HS-5 (cell line): ENCODE measurements around the gene GREB1.

Source experiments
- DNase-seq: peaks from one replicate; pipeline ENCODE4 v3.0.0-alpha.2; 2012; ENCODE audit warnings: low read depth

The GREB1 gene

DNA sequence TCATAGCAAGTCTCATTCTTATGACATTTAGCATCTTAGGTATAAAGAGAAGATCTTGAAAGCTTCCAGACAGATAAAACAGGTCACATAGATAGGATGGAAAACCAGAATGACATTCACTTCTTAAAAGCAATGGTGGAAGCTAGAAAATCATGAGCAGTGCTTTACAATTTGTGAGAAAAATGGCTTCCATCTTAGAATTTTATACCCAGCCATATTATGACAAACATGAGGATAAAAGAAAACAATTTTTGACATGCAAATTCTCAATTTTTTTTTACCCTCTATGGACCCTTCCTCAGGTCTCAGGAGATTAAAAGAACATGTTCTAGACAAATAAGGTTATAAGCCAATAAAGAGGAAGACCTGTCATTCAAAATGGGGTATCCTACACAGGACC, 129.0 kb downstream of the GREB1 start:
- DNase-seq = no peak

DNA sequence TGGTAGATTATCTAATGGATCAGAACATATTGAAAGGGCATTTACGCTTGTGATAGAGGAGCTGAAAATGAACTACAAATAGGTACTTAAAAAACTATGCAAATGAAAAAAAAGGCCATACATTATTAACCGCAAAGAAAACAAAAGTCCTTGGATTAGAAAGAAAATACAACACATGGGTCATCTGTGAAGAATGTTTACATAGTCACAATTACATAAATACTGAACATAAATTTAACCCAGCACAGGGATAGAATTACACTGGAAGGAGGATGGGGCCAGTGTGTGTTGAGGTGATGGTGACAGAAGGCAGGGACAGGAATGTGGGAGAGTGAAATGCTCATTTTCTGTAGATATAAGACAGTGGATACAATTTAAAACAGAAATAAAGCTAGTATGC, 129.6 kb downstream of the GREB1 start:
- no peak for DNase-seq

DNA sequence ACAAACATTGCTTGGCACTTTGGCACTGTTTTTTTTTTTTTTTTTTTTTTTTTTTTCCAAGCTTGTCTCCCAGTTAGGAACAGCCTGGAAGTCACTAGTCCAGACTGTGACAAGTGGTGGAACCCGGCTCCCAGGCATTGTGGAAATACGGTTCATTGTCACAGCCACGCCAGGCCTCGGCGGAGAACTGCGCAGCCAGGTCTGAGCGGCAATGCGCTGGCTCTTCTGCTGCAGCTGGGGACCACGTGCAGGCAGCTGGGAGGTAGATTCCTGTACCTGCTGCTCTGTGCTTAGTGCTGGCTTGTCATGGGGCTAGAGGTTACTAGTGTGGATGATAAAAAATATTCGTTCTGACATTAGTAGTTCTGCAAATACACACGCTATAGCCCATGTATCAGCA, 131.2 kb downstream of the GREB1 start:
- no peak for DNase-seq

DNA sequence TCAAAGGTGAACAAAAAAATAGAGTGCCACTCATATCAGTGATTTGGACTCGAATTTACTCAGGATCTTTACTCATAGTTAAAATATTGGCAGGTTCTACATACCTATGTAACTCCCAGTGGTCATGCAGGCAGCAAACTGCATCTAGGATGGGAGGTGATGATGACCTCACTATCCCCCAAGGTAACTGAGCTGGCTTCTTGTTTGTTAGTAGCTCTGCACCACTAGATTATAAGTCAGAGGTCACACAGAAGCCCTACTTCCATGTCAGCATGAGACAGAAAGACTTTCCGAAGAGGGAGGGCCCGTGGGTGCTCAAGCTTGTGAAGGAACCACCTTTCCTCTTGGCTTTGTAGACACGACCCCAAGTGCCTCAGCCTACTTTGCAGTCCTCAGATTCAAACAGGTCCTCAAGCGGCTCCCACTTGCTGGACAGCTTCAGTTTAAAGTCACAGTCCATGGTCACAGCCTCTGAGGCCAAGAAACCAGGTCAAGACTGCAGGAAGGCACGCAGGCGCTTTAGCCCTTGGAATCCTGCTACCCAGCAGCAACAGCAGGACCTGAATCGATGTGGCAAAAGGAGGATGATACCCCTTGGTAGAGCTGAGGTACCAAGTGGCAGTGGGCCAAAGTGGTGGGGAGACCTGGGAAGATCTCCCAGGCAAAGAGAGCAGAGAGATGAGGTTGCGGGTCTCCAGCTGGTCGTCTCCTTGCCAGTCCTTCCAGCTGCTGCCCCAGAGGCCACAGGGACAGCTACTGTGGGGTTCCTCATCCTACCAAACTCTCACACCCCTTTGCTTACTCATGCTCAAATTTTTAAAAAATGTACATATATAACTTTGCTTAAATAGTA, 131.9 kb downstream of the GREB1 start:
- no peak for DNase-seq

DNA sequence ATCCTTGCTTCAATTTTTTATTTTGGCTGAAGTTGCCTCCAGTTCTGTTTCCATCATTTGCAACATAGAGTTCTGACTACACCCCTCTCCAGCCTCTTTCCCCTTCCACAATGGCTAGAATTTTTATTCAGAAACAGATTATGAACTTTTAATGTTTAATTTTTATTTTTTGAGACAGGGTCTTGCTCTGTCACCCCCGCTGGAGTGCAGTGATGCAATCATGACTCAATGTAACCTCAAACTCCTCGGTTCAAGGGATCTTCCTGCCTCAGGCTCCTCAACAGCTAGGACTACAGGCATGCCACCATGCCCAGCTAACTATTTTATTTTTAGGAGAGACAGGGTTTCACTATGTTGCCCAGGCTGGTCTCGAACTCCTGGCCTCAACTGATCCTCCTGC, 133.3 kb downstream of the GREB1 start:
- no peak for DNase-seq

DNA sequence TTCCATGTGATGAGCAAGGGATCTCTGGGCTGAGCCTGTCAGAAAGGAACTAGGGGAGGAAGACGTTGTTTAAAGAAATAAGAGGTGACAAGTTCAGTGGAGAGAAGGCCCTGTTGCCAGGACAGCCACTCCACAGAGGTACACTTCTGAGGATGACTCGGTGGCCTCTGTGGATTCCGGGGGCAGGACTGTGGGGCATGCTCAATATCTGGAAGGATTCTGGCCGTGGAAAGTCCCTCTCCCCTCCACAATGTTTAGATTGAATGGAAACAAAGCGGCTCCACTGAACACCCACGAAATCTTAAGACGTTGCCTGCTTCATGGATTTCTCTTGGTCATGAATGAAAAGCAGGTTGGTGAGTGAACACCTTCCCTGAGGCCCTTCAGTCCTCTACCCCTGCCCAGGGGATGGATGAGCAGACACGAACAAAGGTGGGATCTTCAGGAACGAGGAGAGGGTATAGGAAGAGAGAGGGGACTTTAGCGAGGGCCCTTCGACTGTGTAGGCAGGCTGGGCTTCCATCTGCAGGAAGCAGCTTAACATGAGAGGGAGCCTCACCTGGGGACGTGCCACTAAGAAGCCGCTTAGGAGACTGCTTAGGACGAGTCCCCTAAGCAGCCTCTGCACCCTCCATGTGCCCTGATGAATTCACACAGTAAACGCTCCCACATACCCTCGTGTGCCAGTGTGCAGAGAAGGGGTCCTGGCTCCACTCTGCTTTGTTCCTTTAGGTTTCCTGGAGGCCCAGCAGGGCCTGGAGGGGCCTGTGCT, 134.2 kb downstream of the GREB1 start:
- no peak for DNase-seq

DNA sequence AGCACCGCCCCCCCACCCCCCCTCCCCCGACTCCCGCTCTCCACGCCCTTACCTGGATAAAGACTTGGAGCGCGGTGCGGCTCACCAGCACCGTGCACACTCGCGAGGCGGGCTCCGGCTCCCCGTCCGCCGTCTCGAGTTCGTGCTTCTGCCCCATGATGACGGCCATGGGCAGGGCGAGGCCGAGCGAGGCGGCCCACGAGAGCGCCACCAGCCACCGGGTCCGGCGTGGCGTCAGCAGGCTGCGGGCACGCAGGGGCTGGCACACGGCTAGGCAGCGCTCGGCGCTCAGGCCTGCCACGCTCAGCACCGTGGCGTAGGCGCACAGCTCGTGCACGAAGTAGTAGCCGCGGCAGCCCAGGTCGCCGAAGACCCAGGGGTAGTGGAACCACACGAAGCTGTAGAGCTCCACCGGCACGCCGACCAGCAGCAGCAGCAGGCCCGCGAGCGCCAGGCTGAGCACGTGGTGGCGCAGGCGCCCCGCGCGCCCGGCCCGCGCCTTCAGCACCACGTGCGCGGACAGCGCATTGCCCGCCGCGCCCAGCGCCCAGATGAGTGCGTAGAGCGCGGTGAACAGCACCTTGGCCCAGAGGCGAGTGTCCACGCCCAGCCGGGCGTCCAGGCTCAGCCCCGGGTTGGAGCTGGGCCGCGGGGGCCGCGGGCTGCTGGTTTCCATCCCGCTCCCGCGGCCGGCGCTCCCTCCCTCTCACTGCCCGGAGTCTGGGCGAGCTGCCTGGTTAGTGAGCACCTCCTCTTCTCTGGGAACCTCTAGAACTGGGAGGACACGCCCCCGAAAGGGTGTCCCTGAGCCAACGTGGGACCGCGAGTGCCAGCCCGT, 135.8 kb downstream of the GREB1 start, which contains the start of gene NTSR2:
TSS of gene NTSR2 (minus strand) at position 742 of the 838 bp plus-strand sequence. CDS start at position 676, 66 bp downstream.
- DNase-seq = no peak

DNA sequence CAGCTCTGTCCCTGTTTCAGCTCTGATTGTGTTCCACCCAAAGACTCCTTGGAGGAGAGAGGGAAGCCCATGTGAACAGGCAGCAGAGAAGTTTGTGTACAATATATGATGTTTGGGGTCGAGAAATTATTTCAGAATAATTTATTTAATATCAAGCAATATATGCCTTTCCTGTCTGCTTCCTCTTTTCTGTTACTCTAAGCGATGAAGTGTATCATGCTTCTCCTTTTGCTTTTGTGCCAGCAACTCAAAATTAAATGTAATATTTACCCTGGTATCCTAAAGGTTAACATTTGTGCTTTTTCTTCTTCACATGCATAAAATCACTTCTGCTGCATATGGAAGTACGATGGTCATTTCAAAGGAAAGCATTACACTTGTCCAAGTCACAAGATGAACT, 138.6 kb downstream of the GREB1 start:
- no peak for DNase-seq

DNA sequence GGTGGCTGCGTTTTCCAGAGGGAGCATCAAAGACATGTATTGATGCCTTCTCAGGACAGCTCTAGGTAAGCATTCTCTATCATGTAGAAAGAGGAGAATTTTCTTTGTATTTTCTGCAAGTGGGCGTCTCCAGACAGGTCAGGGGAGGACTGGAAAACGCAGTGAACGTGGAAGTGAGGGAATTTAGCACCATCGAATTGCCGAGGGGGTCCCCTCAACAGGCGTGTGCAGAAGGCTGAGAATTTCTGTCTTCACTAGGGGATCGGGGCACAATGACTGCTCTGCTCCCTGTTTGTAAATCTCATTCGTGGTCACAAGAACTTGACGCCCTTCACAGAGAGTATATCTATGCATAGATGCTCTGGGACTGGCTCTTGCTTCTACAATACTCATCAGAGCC, 141.1 kb downstream of the GREB1 start:
- no peak for DNase-seq

DNA sequence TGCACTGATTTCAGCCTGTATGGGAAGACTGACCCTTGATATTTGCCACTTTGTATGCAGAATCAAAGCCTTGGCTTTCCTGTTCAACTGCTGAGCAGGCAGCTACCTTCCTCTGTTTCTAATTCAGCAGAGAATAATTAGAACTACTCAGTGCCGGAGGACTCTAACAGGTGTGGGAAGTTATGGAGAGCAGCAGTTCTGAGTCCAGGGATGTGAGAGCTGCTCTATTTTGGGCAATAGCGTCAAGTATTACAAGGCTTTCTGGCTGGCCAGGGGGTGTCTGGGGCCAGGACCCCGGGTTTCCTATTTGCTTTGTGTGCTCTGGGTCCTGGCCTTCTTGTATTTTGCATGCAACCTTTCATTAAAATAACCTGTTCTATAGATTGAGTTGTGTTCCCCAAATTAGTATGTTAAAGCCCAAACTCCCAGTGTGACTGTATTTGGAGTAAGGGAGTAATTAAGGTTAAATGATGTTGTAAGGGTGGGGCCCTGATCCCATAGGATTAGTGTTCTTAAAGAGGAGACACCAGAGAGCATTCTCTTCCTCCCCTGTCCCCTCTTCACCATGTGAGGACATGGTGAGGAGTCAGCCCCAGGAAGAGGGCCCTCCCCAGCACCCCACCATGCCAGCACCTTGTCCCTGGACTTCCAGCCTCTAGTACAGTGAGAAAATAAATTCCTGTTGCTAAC, 141.7 kb downstream of the GREB1 start:
- DNase-seq = no peak

DNA sequence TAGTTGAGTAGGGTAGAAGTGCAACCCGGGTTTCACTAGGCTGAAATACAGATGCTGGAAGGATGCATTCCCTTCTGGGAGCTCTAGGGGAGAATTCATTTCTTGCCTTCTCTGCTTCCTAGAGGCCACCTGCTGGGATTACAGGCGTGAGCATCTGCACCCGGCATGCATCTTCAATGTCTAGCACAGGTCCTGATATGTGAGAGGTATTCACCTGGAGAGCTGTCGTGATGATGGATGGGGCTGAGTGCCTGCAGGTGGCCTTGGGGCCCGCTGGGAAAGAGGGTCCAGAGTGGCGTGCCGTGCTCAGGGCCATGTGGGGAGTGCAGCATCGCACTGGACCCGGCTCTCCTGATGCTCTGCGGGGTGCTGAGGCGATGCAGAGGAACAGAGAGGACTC, 142.8 kb downstream of the GREB1 start:
- DNase-seq = no peak

DNA sequence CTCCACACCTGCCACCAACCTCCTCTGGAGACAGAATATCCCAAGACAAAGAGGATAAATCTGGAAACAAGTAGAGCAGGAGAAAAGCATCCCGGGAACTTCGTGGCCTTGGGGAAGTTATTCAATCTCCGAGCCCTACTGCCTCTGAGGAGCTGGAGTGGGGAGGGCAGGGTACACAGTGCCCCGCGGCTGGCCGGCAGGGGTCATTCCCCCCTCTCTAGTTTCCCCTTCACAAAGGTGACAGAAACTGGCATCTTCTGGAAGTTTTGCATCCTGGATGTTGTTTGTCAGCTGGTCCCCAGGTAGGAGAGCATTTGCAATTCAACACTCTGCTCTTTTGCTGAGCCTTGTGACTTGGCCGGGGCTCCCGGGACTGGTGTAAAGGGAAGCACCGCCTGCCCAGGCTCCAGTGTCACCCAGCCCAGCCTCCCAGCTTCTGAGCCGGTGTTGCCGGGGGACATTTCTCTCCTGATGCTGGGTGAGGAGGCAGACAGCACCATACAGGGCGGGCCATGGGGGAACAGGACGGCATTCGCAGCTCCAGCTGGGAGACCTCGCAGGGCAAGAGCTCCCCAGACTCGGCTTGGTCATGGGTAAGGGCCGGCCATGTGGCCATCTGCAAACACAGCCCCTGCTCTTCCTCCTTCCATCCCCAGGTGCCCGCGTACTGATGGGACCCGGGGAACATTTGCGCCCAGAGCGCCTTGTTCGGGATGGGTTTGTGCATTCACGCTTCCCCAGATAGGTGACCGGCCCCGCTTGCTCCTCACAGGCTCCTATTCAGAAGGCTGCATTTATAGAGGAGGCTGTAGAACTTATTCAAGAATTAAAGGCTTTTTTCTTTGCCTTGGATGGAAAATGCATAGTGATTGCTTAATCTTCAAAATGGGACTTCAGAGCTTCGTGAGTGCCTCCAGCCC, 143.6 kb downstream of the GREB1 start:
- no peak for DNase-seq

DNA sequence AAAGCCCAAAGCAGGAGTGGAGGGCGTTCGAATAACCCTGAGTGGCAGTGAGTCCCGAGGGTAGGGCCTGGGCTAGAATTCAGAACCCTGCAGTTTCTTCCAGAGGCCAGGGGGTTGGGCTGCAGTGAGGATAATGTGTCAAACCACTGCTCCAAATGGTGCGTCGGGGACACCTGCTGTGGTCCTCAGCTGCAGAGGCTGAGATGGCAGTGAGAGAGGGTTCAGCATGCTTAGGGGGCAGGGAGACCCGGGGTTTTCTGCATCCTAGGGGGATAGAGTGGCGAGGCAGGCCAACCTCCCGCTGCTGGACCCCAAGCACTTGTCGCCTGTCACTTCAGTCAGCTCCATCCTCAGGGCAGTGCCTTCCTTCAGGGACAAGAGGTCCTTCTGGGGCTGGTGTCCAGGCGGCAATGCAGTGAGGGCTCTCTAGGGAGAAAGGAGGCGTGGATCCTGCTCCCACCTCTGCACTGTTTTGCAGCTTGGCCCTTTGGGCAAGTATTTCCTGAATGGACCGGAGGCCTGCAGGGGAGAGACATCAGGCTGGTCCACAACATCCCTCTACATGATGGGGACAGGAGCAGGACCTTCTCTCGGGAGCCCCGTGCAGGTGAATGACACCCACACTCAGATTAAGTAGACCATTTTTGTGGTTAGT, 144.6 kb downstream of the GREB1 start:
- no peak for DNase-seq

DNA sequence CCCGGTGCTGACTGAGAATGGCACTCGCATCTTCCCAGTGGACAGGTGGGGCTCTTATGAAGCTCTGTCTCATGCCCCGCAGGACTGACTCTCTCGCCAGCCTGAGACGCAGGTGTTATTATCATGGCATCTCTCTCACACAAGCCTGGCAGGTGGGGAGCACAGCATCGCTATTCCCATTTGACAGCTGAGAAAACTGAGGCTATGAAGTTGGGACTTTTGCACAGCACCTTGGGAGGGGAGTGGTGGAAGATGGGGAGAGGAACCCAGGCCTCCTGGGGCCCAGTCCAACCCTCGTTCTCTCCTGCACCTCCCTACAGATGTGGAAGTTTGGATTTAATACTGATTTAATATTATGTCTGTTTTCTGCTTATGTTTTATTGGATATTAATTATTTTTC, 145.2 kb downstream of the GREB1 start:
- no peak for DNase-seq

DNA sequence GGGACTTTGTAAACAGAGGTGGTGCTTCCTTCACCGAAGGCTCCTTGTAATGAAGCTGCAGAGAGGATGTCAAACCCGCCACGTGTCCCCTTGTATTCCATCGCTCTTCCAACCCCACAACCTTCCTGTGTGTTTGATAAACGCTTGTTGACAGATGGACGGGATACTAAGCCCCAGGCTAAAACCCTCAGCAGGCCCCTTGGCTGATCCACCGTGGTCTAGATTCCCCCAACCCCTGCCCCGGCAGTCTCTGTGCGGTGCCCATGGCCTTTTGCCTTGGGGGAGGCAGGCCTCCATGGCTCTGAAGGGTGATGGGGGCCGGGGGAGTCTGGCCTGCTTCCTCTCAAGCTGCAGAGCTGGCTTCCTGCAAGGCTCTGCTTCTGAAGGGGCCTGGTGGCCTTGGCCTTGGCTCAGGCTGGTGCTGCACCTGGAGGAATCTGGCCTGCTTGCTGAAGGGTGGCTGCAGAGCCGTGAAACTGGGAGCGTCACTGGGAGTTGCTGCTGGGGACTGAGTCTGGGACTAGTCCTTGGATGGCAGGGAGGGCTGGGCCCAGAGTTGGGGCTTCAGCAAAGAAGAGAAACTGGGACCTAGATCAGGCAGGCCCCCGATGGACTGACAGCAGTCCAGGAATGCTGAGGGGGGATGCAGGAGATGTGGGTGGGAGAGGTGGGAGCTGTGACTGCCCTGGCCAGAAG, 145.8 kb downstream of the GREB1 start:
- DNase-seq = no peak

DNA sequence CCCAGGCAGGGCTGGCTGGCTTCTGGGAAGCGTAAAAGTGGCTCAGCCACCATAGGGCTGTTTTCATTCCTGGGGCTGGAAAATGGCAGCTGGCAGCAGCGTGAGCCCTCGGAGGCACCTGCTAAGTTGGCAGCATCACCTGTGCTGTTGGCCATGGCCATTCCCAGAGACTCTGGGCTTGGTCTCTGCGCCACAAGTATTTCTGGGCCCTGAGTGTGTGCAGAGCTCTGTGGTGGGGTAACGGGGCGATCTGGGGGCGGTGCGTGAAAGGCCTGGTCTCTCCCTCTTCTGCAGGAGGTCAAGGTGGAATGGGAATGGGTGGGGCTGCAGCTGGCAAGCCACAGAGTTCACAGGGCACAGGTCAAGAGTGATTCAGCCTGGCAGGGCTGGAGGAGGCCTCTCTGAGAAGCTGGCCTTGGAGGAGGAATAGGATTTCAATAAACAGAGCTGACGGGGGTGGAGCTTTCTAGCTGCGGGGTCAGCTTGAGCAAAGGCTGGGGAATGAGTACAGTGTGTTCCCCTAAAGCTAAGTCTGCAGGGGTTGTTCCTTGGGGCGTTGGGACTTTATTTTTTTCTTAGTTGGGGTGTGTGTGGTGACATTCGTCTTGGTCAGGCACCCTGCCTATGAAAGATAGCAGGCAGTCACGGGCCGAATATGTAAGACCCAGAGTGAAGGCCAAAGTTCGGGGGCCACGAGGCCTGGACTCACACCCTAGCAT, 146.5 kb downstream of the GREB1 start:
- no peak for DNase-seq

DNA sequence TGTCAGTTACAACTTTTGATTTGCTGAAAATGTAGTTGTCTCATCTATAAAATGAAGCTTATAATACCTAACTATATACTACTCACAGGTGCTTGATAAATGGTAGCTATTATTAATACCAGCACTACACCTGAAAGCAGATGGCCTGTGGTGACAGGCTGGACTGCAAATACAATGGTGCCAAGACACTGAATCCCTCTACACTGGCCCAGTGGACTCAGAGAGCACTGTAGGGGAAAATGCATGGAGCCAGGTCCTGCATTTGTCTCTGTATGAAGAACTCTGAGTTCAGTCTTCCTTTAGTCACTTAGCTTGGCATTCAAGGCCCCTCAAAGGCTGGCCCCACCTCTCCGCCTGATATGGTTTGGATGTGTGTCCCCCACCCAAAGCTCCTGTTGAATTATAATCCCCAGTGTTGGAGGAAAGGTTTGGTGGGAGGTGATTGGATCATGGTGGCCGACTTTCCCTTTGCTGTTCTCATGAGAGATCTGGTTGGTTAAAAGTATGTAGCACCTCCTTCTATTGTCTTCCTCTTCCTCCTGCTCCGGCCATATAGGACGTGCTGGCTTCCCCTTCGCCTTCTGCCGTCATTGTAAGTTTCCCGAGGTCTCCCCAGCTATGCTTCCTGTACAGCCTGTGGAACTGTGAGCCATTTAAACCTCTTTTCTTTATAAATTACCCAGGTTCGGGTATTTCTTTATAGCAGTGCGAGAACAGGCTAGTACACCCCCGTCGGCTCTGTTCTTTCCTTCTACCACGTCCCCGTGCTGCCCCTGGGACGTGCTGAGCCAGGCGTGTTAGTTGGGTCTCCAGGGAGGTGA, 147.3 kb downstream of the GREB1 start:
- DNase-seq = no peak
